IMR-90 (cell line): ENCODE results near the gene IZUMO4. TPM values are rescaled to one million over a fixed set of nuclear protein-coding genes. Genes with fewer than 3 reads are reported as not detected.

Experiments
- ATAC-seq: fragments of 200-7000 bp; cut with Tn5 transposase; 2 replicates; pipeline ENCODE4 v1.9.1; 2020; ENCODE audit warnings: low read depth, mild to moderate bottlenecking, moderate library complexity
- BruUV-seq: library from RNA; stranded (reverse); fragments of 400-500 nt; replicated peaks from 2 replicates; lab custom pipeline; 2021; lab: Mats Ljungman, UMichigan
- CTCF ChIA-PET: fragments of 300-600 bp; formaldehyde crosslinking; extraction: SDS; loops from one replicate; lab custom pipeline; 2021; ENCODE audit warnings: antibody characterized with exemption; lab: Yijun Ruan, JAX
- POLR2A ChIA-PET: fragments of 300-600 bp; sonication (Branson Sonifier 250); formaldehyde crosslinking; loops from one replicate; lab custom pipeline; 2022; ENCODE audit warnings: antibody characterized with exemption; ENCODE audit not compliant: unreplicated experiment; lab: Charles Lee
- DNase-seq: peaks from one replicate; pipeline ENCODE4 v3.0.0; 2013
- H2AFZ ChIP-seq: replicated peaks from 2 replicates; pipeline ENCODE3; 2013; ENCODE audit warnings: low read length, mild to moderate bottlenecking; ENCODE audit not compliant: poor library complexity
- H2AK5ac ChIP-seq: 2 replicates; pipeline ENCODE4 v1.6.1; 2013; ENCODE audit warnings: low read depth, low read length, inconsistent platforms
- H2AK9ac ChIP-seq: replicated peaks from 2 replicates; pipeline ENCODE3; 2013; ENCODE audit warnings: mild to moderate bottlenecking, low read depth, low read length, moderate library complexity; ENCODE audit not compliant: poor library complexity
- H2BK120ac ChIP-seq: 2 replicates; pipeline ENCODE4 v1.6.1; 2013; ENCODE audit warnings: low read depth, low read length, inconsistent platforms
- H2BK15ac ChIP-seq: 3 replicates; pipeline ENCODE4 v1.6.1; 2013; ENCODE audit warnings: low read depth, low read length, inconsistent platforms
- H2BK20ac ChIP-seq: 2 replicates; pipeline ENCODE4 v1.6.1; 2013; ENCODE audit warnings: low read depth, mild to moderate bottlenecking, inconsistent platforms, low read length, moderate library complexity
- H2BK5ac ChIP-seq: 2 replicates; pipeline ENCODE4 v1.6.1; 2013; ENCODE audit warnings: mild to moderate bottlenecking, low read depth, low read length, inconsistent platforms; ENCODE audit not compliant: poor library complexity, severe bottlenecking
- H3K14ac ChIP-seq: replicated peaks from 2 replicates; pipeline ENCODE4 v1.6.1; 2013; ENCODE audit warnings: low read depth, low read length, inconsistent platforms
- H3K18ac ChIP-seq: 2 replicates; pipeline ENCODE4 v1.6.1; 2013; ENCODE audit warnings: low read depth, low read length, control low read depth
- H3K23ac ChIP-seq: 2 replicates; pipeline ENCODE4 v1.6.1; 2013; ENCODE audit warnings: low read depth, low read length, inconsistent platforms
- H3K27ac ChIP-seq: 2 replicates; pipeline ENCODE4 v1.5.1; 2013; ENCODE audit warnings: mild to moderate bottlenecking, control low read depth, low read length; ENCODE audit not compliant: insufficient read depth
- H3K27me3 ChIP-seq: 2 replicates; pipeline ENCODE4 v1.6.1; 2013; ENCODE audit warnings: low read length; ENCODE audit not compliant: control insufficient read depth, insufficient read depth
- H3K36me3 ChIP-seq: 2 replicates; pipeline ENCODE4 v1.6.1; 2013; ENCODE audit warnings: low read length, mixed read lengths; ENCODE audit not compliant: control insufficient read depth, insufficient read depth
- H3K4ac ChIP-seq: 2 replicates; pipeline ENCODE4 v1.6.1; 2013; ENCODE audit warnings: low read depth, low read length, inconsistent platforms
- H3K4me1 ChIP-seq: 2 replicates; pipeline ENCODE4 v1.6.1; 2013; ENCODE audit warnings: low read length, mixed read lengths; ENCODE audit not compliant: control insufficient read depth, insufficient read depth
- H3K4me2 ChIP-seq: 2 replicates; pipeline ENCODE4 v1.6.1; 2013; ENCODE audit warnings: low read depth, mild to moderate bottlenecking, control low read depth, low read length, moderate library complexity
- H3K4me3 ChIP-seq: 2 replicates; pipeline ENCODE4 v1.5.1; 2013; ENCODE audit warnings: low read depth, mild to moderate bottlenecking, control low read depth, low read length, moderate library complexity; ENCODE audit not compliant: insufficient read depth
- H3K56ac ChIP-seq: 2 replicates; pipeline ENCODE4 v1.6.1; 2013; ENCODE audit warnings: low read length, inconsistent platforms; ENCODE audit not compliant: insufficient read depth; ENCODE audit errors: extremely low read depth
- H3K79me1 ChIP-seq, 2 experiments: 2 replicates each; pipeline ENCODE4 v1.6.1; 2013; ENCODE audit warnings: low read length in 2 of 2, inconsistent platforms in 1 of 2, low read depth in 1 of 2
- H3K9ac ChIP-seq: 2 replicates; pipeline ENCODE4 v1.6.1; 2013; ENCODE audit warnings: low read depth, low read length, control low read depth
- H3K9me1 ChIP-seq: 2 replicates; pipeline ENCODE4 v1.6.1; 2013; ENCODE audit warnings: low read length, inconsistent platforms; ENCODE audit not compliant: insufficient read depth
- H3K9me3 ChIP-seq: 2 replicates; pipeline ENCODE4 v1.6.1; 2013; ENCODE audit warnings: low read length; ENCODE audit not compliant: control insufficient read depth, insufficient read depth
- H4K20me1 ChIP-seq: 2 replicates; pipeline ENCODE4 v1.6.1; 2013; ENCODE audit warnings: low read length, inconsistent platforms; ENCODE audit not compliant: insufficient read depth
- H4K5ac ChIP-seq: 2 replicates; pipeline ENCODE4 v1.6.1; 2013; ENCODE audit warnings: mild to moderate bottlenecking, low read depth, low read length, control low read depth
- H4K8ac ChIP-seq, 2 experiments: 2 replicates each; pipeline ENCODE4 v1.6.1; 2013; ENCODE audit warnings: low read depth in 2 of 2, low read length in 2 of 2, control low read depth in 1 of 2, inconsistent platforms in 1 of 2
- H4K91ac ChIP-seq: 2 replicates; pipeline ENCODE4 v1.6.1; 2013; ENCODE audit warnings: low read depth, low read length, inconsistent platforms; ENCODE audit not compliant: insufficient read depth
- BHLHE40 ChIP-seq: fragments of 150-350 bp; IDR thresholded peaks from 2 replicates; pipeline ENCODE4 v1.6.1; 2016; ENCODE audit warnings: mild to moderate bottlenecking, low read depth, low read length
- CEBPB ChIP-seq: IDR thresholded peaks from 2 replicates; pipeline ENCODE4 v1.6.1; 2012; ENCODE audit warnings: low read depth, low read length, improper control_type of control experiment
- FOS ChIP-seq: fragments of 150-350 bp; IDR thresholded peaks from 2 replicates; pipeline ENCODE4 v1.6.1; 2016; ENCODE audit warnings: low read depth, low read length
- MAFK ChIP-seq: IDR thresholded peaks from 2 replicates; pipeline ENCODE4 v1.6.1; 2012; ENCODE audit warnings: low read depth, low read length, improper control_type of control experiment
- MAZ ChIP-seq: IDR thresholded peaks from 2 replicates; pipeline ENCODE4 v1.6.1; 2012; ENCODE audit warnings: low read depth, mild to moderate bottlenecking, low read length, improper control_type of control experiment, moderate library complexity, borderline replicate concordance
- MXI1 ChIP-seq: IDR thresholded peaks from 2 replicates; pipeline ENCODE4 v1.6.1; 2012; ENCODE audit warnings: low read depth, mild to moderate bottlenecking, low read length, moderate library complexity, borderline replicate concordance
- POLR2A ChIP-seq: IDR thresholded peaks from 2 replicates; pipeline ENCODE4 v1.6.1; 2012; ENCODE audit warnings: mild to moderate bottlenecking, low read depth, low read length
- RCOR1 ChIP-seq: IDR thresholded peaks from 2 replicates; pipeline ENCODE4 v1.6.1; 2012; ENCODE audit warnings: mild to moderate bottlenecking, low read length, improper control_type of control experiment; ENCODE audit not compliant: insufficient replicate concordance
- RFX5 ChIP-seq: IDR thresholded peaks from 2 replicates; pipeline ENCODE4 v1.8.0; 2012; ENCODE audit warnings: low read depth, mild to moderate bottlenecking, low read length, moderate library complexity
- SMC3 ChIP-seq: fragments of 150-350 bp; IDR thresholded peaks from 2 replicates; pipeline ENCODE4 v1.6.1; 2016; ENCODE audit warnings: low read depth, mild to moderate bottlenecking, antibody characterized with exemption, low read length, moderate library complexity
- WGBS, 2 experiments: methylation state at CpG; one replicate each; pipeline versions ENCODE4 v1.1.5 to v1.1.7; 2013; ENCODE audit warnings: missing lambda C conversion rate in 2 of 2; ENCODE audit not compliant: insufficient read length in 1 of 2; ENCODE audit errors: extremely low coverage in 2 of 2; 5-methylcytosine and 5-hydroxymethylcytosine counted together
- dilution Hi-C: fragments of 300-500 bp; cut with HindIII; formaldehyde crosslinking; loops from one replicate; pipeline ENCODE4 v1.14.3; 2018; ENCODE audit warnings: low sequenced_read_pairs; ENCODE audit not compliant: unreplicated experiment
- in situ Hi-C: fragments of 300-500 bp; cut with MboI; formaldehyde crosslinking; loops from 3 replicates; pipeline ENCODE4 v1.14.3; 2019; ENCODE audit warnings: low sequenced_read_pairs, inconsistent platforms, mixed read lengths
- intact Hi-C: fragments of 100-400 bp; cut with micrococcal nuclease; formaldehyde crosslinking; loops from 2 replicates; pipeline ENCODE4 v1.10.0; 2022
- polyA plus RNA-seq, 3 experiments: library from polyadenylated mRNA; depleted of rRNA; stranded (reverse); fragments of >200 nt; gene quantifications; 2 replicates each; pipeline ENCODE4 v1.2.3, GENCODE V29; 2012; ENCODE audit warnings: low replicate concordance in 1 of 3
- total RNA-seq: library from RNA; depleted of rRNA; stranded (reverse); fragments of >200 nt; gene quantifications from 2 replicates; pipeline ENCODE4 v1.2.3, GENCODE V29; 2012
- TF ChIP-seq, protein P1 (sequence below): fragments of 150-350 bp; IDR thresholded peaks from 2 replicates; pipeline ENCODE4 v1.6.1; 2017; ENCODE audit warnings: mild to moderate bottlenecking, antibody characterized with exemption, low read length, low read depth

Gene IZUMO4
- total and polyA plus RNA-seq, 2 of the 4 experiments (the other 2 are of a cell fraction): 0.72 to 2.8 TPM

DNA sequence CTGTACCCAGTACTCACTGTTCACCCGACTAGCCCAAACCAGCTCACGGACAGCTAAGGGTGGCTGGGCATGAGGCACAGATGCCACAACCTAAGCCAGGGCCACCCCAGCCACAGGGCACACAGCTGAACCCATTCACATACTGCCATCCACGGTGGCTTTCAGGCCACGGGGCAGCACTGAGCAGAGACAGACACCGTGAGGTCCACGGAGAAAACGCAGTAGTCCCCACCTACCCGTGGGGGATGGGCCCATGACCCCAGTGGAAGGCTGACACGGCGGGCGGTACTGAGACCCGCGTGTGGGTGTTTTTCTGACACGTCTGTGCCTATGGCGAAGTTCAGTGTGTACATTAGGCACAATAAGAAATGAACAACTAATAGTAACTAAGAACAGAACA lies 25.5 kb downstream of the IZUMO4 start:
- dilution Hi-C loops: no loop called here
- WGBS, 2 experiments: 100% methylated on average over 5 of the region's 15 CpGs; no CpG with 5 or more reads in 1 of the 2 experiments

More for the DNA sequence above, 25.5 kb downstream of the IZUMO4 start:
- Histone ChIP-seq H3K4me1 (no peaks in the 10 kb centered on the region), H4K20me1 (peaks cover 47% of the 10 kb centered on the region), H3K4me2 (no peak overlapping the region), H2BK15ac (no peak overlapping the region), H3K79me1 (peaks cover 3 to 52% of the 10 kb centered on the region in 2 experiments; a peak in 3 of 4 replicates), H3K56ac (no peak overlapping the region), H2BK5ac (no peak overlapping the region), H4K5ac (no peak overlapping the region), H4K91ac (no peak overlapping the region), H3K4ac (no peak overlapping the region), H3K36me3 (peaks cover 80% of the 10 kb centered on the region), H3K23ac (no peak overlapping the region), H3K9me3 (no peaks in the 10 kb centered on the region), H3K4me3 (no peak overlapping the region), H3K27me3 (no peaks in the 10 kb centered on the region), H3K14ac (no peak overlapping the region), H2BK120ac (no peak overlapping the region), H2AK9ac (no peak overlapping the region), H2AK5ac (no peak overlapping the region), H3K9ac (no peak overlapping the region), H2BK20ac (no peak overlapping the region), H3K27ac (no peak overlapping the region), H2AFZ (no peak overlapping the region), H3K9me1 (peaks cover 7% of the 10 kb centered on the region; the same call in 1 of the 2 replicates), H4K8ac (no peak overlapping the region), H3K18ac (no peak overlapping the region)
- in situ Hi-C loops: no loop called here
- CTCF ChIA-PET: no interaction called here
- intact Hi-C loops: no loop called here
- POLR2A ChIA-PET: no interaction called here
- DNase-seq: no peak
- ATAC-seq: no peak
- TF ChIP-seq, protein P1, sequence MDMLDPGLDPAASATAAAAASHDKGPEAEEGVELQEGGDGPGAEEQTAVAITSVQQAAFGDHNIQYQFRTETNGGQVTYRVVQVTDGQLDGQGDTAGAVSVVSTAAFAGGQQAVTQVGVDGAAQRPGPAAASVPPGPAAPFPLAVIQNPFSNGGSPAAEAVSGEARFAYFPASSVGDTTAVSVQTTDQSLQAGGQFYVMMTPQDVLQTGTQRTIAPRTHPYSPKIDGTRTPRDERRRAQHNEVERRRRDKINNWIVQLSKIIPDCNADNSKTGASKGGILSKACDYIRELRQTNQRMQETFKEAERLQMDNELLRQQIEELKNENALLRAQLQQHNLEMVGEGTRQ: no peak
- TF ChIP-seq RFX5 (no peak), MAZ (no peak), MXI1 (no peak), FOS (no peak), RCOR1 (no peak), MAFK (no peak), CEBPB (no peak), SMC3 (no peak), POLR2A (no peak), BHLHE40 (no peak)
- BruUV-seq: no TSS peak
